Lung microvascular endothelial cell (primary cell): ENCODE measurements around the gene FBXO24. TPM values are rescaled to one million over a fixed set of nuclear protein-coding genes. Genes with fewer than 3 reads are reported as not detected.

Experiments
- DNase-seq, 2 donors: peaks; one replicate each; pipeline versions ENCODE4 v3.0.0 to v3.0.0-alpha.2; 2010; ENCODE audit warnings: low read depth in 2 of 2
- total RNA-seq: library from RNA; depleted of rRNA; stranded (reverse); fragments of >200 nt; gene quantifications from 2 replicates; pipeline ENCODE4 v1.2.1, GENCODE V29; 2014

Gene FBXO24
- total RNA-seq, 1 donor from 2014 or later: 0.20 TPM

- no peak for DNase-seq
Measured at GRCh38 chr7:100573691-100574361, 12.3 kb upstream of the FBXO24 start, which contains the start of gene SAP25. TSS of gene SAP25 (minus strand) at chr7:100573900. CDS start at chr7:100573742, 158 bp downstream.

- DNase-seq: no peak
Measured at GRCh38 chr7:100574362-100575205, 11.5 kb upstream of the FBXO24 start.

- no peak for DNase-seq
Measured at GRCh38 chr7:100575206-100575631, 10.9 kb upstream of the FBXO24 start.

- no peak for DNase-seq
Measured at GRCh38 chr7:100575746-100576383, 10.3 kb upstream of the FBXO24 start.

- DNase-seq: no peak
Measured at GRCh38 chr7:100576384-100576993, 9.6 kb upstream of the FBXO24 start.

- DNase-seq: no peak
Measured at GRCh38 chr7:100577103-100577502, 9.0 kb upstream of the FBXO24 start.

GRCh38 chr7:100577507-100577906 is 8.6 kb upstream of the FBXO24 start:
- no peak for DNase-seq

GRCh38 chr7:100578246-100579183 is 7.6 kb upstream of the FBXO24 start:
- no peak for DNase-seq

GRCh38 chr7:100580466-100581283 is 5.5 kb upstream of the FBXO24 start:
- no peak for DNase-seq

GRCh38 chr7:100582041-100582579 is 4.0 kb upstream of the FBXO24 start:
- no peak for DNase-seq

- DNase-seq: no peak
Measured at GRCh38 chr7:100582650-100583049, 3.5 kb upstream of the FBXO24 start.

GRCh38 chr7:100583132-100584053 is 2.7 kb upstream of the FBXO24 start:
- DNase-seq: peak in 1 of 2 donors; percentile 73

- peak in 1 of 2 donors; percentile 23 for DNase-seq
Measured at GRCh38 chr7:100584054-100584682, 2.0 kb upstream of the FBXO24 start.

- DNase-seq: peak in 1 of 2 donors; percentile 75
Measured at GRCh38 chr7:100584683-100585510, 1.2 kb upstream of the FBXO24 start.

- DNase-seq: no peak
Measured at GRCh38 chr7:100585511-100586265, 440 bp upstream of the FBXO24 start, which contains the start of gene LRCH4. TSS of gene LRCH4 (minus strand) at chr7:100586129. CDS start at chr7:100586100, 29 bp downstream.

- DNase-seq: peak; percentile 51 to 54
Measured at GRCh38 chr7:100588438-100588837, 2.3 kb downstream of the FBXO24 start.
